ENCODE measurements around the gene UBE2K. TPM values are rescaled to one million over a fixed set of nuclear protein-coding genes. Genes with fewer than 3 reads are reported as not detected.

The UBE2K gene
- total RNA-seq, 1 experiment from 2014 or later = 126 TPM

DNA sequence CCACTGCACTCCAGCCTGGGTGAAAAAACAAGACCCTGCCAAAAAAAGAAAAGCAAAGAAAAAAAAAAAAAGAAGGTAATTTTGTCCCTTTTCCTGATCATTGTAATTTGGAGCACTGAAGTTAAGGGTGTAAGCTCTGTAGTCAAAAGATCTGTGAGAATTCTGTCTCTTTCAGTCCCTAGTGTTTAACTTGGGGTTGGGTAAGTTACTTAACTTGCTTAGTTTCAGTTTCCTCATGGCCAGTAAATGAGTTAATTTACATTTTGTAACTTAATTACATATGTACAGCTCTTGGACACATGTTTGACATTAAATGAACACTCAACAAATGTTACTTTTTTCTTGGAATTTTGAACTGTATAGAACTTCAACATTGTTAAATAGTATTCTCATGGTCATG, 10.9 kb upstream of the UBE2K start (continued):
- TF ChIP-seq, protein P1, sequence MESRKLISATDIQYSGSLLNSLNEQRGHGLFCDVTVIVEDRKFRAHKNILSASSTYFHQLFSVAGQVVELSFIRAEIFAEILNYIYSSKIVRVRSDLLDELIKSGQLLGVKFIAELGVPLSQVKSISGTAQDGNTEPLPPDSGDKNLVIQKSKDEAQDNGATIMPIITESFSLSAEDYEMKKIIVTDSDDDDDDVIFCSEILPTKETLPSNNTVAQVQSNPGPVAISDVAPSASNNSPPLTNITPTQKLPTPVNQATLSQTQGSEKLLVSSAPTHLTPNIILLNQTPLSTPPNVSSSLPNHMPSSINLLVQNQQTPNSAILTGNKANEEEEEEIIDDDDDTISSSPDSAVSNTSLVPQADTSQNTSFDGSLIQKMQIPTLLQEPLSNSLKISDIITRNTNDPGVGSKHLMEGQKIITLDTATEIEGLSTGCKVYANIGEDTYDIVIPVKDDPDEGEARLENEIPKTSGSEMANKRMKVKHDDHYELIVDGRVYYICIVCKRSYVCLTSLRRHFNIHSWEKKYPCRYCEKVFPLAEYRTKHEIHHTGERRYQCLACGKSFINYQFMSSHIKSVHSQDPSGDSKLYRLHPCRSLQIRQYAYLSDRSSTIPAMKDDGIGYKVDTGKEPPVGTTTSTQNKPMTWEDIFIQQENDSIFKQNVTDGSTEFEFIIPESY (IDR thresholded peaks at IDR 0.05; ENCODE audit: extremely low read depth, insufficient replicate concordance, low read length) = no peak
- no peak for TF ChIP-seq EZH2 (IDR thresholded peaks at IDR 0.05)

DNA sequence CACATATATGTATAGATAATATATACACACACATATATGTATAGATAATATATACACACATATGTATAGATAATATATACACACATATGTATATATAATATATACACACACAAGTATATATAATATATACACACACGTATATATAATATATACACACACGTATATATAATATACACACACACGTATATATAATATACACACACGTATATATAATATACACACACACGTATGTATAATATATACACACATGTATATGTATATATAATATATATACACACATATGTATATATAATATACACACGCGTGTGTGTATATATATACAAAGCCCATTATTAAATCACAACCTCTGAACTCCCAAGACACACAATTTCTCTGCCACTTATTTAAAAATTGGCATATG, 8.0 kb upstream of the UBE2K start:
- TF ChIP-seq, protein P2, sequence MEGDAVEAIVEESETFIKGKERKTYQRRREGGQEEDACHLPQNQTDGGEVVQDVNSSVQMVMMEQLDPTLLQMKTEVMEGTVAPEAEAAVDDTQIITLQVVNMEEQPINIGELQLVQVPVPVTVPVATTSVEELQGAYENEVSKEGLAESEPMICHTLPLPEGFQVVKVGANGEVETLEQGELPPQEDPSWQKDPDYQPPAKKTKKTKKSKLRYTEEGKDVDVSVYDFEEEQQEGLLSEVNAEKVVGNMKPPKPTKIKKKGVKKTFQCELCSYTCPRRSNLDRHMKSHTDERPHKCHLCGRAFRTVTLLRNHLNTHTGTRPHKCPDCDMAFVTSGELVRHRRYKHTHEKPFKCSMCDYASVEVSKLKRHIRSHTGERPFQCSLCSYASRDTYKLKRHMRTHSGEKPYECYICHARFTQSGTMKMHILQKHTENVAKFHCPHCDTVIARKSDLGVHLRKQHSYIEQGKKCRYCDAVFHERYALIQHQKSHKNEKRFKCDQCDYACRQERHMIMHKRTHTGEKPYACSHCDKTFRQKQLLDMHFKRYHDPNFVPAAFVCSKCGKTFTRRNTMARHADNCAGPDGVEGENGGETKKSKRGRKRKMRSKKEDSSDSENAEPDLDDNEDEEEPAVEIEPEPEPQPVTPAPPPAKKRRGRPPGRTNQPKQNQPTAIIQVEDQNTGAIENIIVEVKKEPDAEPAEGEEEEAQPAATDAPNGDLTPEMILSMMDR (IDR thresholded peaks at IDR 0.05 in 2 of 3, conservative IDR thresholded peaks at IDR 0.05 in 1 of 3; ENCODE audit: borderline replicate concordance in 1 of 3, insufficient read depth in 1 of 3, low read depth in 2 of 3, low read length in 2 of 3) = no peak
- TF ChIP-seq EGR1 (IDR thresholded peaks at IDR 0.05; ENCODE audit: low read depth) (no peak), FOSL1 (IDR thresholded peaks at IDR 0.05; ENCODE audit: low read depth) (no peak), YY1 (IDR thresholded peaks at IDR 0.05; ENCODE audit: extremely low read depth, insufficient replicate concordance, low read depth, low read length) (no peak)
- ATAC-seq (no peak), DNase-seq (ENCODE audit: low read depth, low spot score) (no peak)
- H3K9ac ChIP-seq (ENCODE audit: low read length) = no peak overlapping the region
- no peaks in the 10 kb centered on the region for H3K4me1 ChIP-seq (ENCODE audit: control insufficient read depth in 1 of 2, insufficient read depth in 2 of 2, low read length in 2 of 2)
- no peaks in the 10 kb centered on the region for H4K20me1 ChIP-seq (ENCODE audit: insufficient read depth)
- no peaks in the 10 kb centered on the region for H3K27me3 ChIP-seq (ENCODE audit: insufficient read depth, low read length)
- H3K36me3 ChIP-seq (ENCODE audit: control insufficient read depth in 1 of 2, insufficient read depth in 2 of 2, low read length in 2 of 2) = no peaks in the 10 kb centered on the region
- H3K9me3 ChIP-seq (ENCODE audit: control insufficient read depth in 1 of 2, insufficient read depth in 1 of 2, low read depth in 1 of 2, low read length in 2 of 2) = no peaks in the 10 kb centered on the region
- no TSS peak for BruUV-seq (replicated peaks)
- H3K27ac ChIP-seq (ENCODE audit: low read depth, low read length) = no peak overlapping the region
- ChIA-PET POLR2A (no interaction called here), RAD21 (ENCODE audit: low non-redundant PET in 1 of 2, low total read pairs in 2 of 2, uncharacterized antibody in 2 of 2, unreplicated experiment in 2 of 2) (no interaction called here), CTCF (no interaction called here)
- no peaks in the 10 kb centered on the region for H3K79me2 ChIP-seq (ENCODE audit: insufficient read depth, low read length)
- no peak overlapping the region for H3K4me2 ChIP-seq (ENCODE audit: low read length)
- intact Hi-C loops (cut with micrococcal nuclease) = loop anchor here (10.0 kb wide), 1 partner anchor 225 kb away; no protein-coding TSS in a partner anchor
- no peak overlapping the region for H3K4me3 ChIP-seq (replicated peaks in 1 of 2; ENCODE audit: low read depth in 1 of 2, low read length in 2 of 2)
- no peak overlapping the region for H2AFZ ChIP-seq (ENCODE audit: low read depth, low read length, poor library complexity, severe bottlenecking)
- H3K9me2 ChIP-seq (ENCODE audit: insufficient read depth) = no peaks in the 10 kb centered on the region
